ENCODE data around the gene SLC25A53.
A peak's percentile ranks its signal among the peaks of the same experiment; 100 is the strongest.
"Not testable (repeated sequence)": the region's sequence is repeated elsewhere in the genome, so short reads cannot be mapped to it uniquely, and the experiment has no call there.

SLC25A53 gene

DNA sequence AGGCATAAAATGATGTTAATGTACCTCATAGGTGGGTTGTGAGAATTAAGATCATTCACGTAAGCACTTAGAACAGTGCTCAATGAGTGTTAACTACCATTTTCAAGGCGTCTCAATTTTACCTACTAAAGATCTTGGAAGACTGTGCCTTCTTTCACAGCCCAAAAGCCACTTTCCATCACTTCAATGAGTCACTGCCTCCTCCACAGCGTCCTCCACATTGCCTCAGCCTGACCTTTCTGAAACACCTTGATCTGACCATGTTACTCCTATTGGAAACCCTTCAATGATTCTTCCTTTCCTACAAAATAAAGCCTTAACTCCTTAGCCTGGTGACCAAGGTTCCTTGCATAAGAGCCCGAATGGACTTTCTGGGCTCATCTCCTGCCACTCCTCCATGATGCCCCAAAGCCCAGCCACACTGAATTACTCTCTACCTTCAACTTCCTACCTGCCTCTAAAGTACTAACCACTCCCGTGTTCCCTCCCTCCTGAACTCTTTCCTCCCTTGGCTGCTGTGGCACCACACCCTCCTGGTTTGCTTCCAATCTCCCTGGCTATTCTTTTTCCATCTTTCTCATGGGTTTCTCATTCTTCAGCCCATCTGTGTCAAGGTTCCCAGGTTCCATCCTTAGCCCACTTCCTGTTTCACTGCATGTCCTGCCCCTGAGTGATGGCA is 22.1 kb downstream of the SLC25A53 start:
- DNase-seq (ENCODE audit: low read depth in 1 of 2, low spot score in 1 of 2), result no peak

GRCh38 chrX:104130808-104131207 is 26.0 kb downstream of the SLC25A53 start:
- DNase-seq (ENCODE audit: low read depth in 1 of 2, low spot score in 1 of 2), result no peak

DNA sequence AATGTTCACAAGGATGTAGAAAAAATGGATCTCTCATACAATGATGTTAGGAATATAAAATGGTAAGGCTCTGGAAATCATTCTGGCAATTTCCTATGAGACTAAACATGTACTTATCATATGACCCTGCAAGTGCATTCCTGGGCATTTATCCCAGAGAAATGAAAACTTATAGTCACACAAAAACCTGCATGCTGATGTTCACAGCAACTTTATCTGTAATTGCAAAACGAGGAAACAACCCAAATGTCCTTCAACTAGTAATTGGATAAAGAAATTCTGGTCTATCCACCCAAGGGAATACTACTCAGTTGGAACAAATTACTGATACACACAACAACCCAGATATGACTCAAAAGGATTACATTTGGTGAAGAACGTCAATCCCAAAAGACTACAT is 30.0 kb downstream of the SLC25A53 start:
- no peak for DNase-seq (ENCODE audit: low read depth in 1 of 2, low spot score in 1 of 2)

DNA sequence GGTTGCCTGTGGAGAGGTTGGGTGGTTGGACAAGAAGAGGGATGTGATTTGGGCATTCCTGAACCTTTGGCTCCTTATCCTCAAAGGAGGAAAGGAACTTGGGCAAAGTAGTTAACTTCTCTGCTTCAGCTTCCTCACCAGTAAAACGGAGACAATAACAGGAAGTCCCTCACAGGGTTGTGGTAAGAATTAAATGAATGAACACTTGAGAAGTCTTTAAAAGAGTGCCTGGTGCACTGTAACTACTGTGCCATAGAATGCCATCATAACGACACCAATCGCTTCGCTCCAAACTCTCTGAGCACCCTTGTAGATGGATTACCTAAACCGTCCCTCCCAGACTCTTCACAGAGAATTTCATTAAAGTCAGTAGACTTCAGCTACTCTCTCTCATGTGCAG is 34.0 kb downstream of the SLC25A53 start:
- DNase-seq (ENCODE audit: low read depth in 1 of 2, low spot score in 1 of 2), result no peak

DNA sequence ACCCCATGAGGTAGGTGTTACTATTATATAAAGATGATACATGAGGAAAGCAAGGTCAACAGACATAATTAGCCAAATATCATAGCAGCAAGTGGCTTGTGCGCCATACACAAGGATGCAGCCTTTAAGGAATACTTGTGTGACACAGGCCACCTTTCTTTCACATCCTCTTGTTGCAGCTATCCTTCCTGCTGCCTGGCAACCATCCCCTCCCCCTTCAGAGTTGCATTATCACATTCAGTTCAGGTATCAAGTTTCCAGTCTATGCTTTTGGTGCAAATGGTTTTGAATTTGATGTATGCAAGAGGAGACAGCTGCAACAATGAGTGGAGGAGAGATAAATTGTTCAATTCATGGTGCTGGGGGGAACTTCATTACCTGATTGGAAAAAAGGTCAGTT is 38.0 kb downstream of the SLC25A53 start:
- DNase-seq (ENCODE audit: low read depth in 1 of 2, low spot score in 1 of 2), result no peak

DNA sequence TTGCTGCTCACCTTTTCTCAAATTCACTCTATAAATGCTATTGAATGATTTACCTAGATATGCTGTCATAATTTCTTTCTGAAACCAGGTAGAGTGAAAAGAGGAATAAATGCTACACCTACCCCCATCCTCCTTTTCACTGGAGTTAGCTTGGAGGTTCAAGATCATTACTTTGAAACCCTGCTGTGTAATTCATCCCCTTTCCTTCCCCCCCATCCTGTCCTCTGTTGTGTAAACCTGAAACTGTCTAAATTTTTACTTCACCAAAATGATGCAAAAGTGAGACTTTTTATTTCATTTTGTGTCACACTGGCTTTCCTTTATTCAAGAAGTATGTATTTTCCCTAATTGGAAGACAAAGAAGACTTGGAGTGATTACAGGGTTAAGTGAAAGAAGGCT is 39.0 kb downstream of the SLC25A53 start:
- DNase-seq (ENCODE audit: low read depth in 1 of 2, low spot score in 1 of 2), result no peak

DNA sequence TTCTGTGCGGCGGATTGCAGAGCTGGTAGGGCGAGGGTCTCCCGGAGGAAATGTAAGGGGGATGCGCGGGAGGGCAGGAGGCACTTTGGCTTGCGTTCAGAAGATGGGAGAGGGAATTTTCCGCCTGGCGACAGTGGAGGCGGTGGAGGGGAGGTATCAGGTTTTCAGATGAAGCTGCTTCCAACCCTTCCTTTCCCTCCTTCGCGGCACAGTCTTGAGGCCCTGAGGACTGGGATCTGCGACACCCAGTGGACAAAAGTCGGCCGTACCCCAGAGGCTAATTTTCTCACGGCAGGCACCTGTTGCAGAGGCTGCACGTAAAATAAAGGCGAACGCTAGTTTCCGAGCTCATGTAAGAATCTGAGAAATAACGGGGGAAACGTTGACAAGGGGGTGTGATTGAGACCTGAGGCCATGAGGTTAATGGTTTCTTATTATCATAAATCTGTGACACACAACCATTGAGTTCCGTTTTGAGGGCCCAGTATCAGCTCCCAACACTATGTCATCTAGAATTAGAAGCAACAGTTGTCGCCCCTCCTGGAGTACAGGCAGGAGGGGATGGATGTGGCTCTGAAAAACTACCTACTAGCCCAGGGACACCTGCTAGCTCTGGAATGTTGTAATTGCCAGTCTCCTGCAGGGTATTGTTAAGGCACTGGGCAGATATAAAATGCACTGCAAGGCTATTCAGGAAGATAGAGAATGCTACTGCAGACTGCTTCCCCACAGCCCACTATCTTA is 43.4 kb downstream of the SLC25A53 start:
- peak; percentile 23 to 24 for DNase-seq (ENCODE audit: low read depth in 1 of 2, low spot score in 1 of 2)

- DNase-seq (ENCODE audit: low read depth in 1 of 2, low spot score in 1 of 2), result peak in 1 of 2 donors; percentile 8
Observed at GRCh38 chrX:104112326-104112951, 44.4 kb downstream of the SLC25A53 start, which contains the start of gene ZCCHC18. ZCCHC18 (plus strand) TSS chrX:104112523; CDS start chrX:104114112, 1,589 bp downstream.

- DNase-seq (ENCODE audit: low read depth in 1 of 2, low spot score in 1 of 2), result not testable (repeated sequence)
Observed at GRCh38 chrX:104110491-104111240, 46.1 kb downstream of the SLC25A53 start.

- DNase-seq (ENCODE audit: low read depth in 1 of 2, low spot score in 1 of 2), result no peak
Observed at GRCh38 chrX:104108955-104109354, 47.9 kb downstream of the SLC25A53 start.

GRCh38 chrX:104105330-104106262 is 51.2 kb downstream of the SLC25A53 start:
- no peak for DNase-seq (ENCODE audit: low read depth in 1 of 2, low spot score in 1 of 2)

GRCh38 chrX:104104676-104105075 is 52.1 kb downstream of the SLC25A53 start:
- DNase-seq (ENCODE audit: low read depth in 1 of 2, low spot score in 1 of 2), result no peak

- no peak for DNase-seq (ENCODE audit: low read depth in 1 of 2, low spot score in 1 of 2)
Observed at GRCh38 chrX:104098919-104099318, 57.9 kb downstream of the SLC25A53 start.

DNA sequence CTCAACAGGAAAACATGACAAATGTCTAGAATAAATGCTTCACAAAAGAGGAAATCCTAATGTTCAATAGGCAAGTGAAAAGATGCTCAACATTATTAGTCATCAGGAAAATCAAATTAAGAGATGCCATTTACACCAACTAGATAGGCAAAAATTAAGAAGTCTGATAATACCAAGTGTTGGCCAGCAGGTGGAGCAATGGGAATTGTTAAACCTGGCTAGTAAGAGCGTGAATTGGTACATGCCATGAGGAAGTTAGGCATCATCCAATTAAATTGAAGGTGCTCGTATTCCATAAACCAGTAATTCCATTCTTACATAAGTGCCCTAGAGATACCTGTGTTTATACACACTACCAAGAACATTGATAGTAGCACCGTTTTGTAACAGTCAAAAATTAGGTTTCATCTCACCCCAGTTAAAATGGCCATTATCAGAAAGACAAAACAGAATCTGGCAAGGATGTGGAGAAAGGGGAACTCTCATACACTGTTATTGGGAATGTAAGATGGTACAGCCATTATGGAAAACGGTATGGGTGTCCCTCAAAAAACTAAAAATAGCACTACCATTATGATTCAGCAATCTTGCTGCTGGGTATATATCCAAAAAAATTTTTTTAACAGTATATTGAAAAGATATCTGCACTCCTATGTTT is 58.5 kb downstream of the SLC25A53 start:
- DNase-seq (ENCODE audit: low read depth in 1 of 2, low spot score in 1 of 2), result peak in 1 of 2 donors; percentile 18

GRCh38 chrX:104085919-104086318 is 70.9 kb downstream of the SLC25A53 start:
- DNase-seq (ENCODE audit: low read depth in 1 of 2, low spot score in 1 of 2), result no peak

DNA sequence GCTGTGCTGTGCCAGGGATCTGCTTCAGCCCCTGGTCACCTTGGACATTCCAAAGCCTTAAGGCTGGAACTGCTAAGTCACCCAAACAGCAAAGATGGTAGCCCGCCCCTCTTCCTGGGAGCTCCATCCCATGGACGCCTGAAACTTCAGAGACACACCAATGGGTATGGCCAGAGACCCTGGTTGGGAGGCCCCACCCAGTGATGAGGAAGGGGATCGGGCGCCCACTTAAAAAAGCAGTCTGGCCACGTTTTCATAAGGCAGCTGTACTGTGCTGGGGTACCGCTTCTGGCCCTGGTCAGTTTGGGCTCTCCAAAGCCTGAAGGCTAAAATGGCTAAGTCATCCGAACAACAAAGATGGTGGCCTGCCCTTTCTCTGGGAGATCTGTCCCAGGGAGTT is 71.3 kb downstream of the SLC25A53 start:
- DNase-seq (ENCODE audit: low read depth in 1 of 2, low spot score in 1 of 2), result no peak

- no peak for DNase-seq (ENCODE audit: low read depth in 1 of 2, low spot score in 1 of 2)
Observed at GRCh38 chrX:104084534-104085277, 72.1 kb downstream of the SLC25A53 start.

- DNase-seq (ENCODE audit: low read depth in 1 of 2, low spot score in 1 of 2), result no peak
Observed at GRCh38 chrX:104084063-104084462, 72.7 kb downstream of the SLC25A53 start.

DNA sequence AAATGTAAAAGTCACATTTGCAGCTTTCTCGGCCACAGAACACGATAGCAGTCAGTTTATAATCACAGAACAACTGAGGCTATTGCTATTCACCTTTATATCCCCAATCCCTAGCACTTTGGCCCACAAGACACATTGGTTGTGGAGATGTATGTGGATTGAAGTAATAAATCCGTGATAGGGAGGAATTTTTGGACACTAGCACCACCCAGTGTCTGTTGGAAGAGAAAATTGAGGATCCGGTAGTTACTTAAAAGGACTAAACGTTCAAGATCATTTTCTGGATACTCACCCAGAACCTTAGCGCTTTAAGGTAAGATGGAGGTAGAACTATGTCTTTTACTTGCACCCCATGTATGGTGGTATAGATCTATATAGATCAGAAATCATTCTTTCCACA is 79.0 kb downstream of the SLC25A53 start:
- not testable (repeated sequence) for DNase-seq (ENCODE audit: low read depth in 1 of 2, low spot score in 1 of 2)
